ENCODE results near the gene RFPL1. TPM values are rescaled to one million over a fixed set of nuclear protein-coding genes. Genes with fewer than 3 reads are reported as not detected.

The RFPL1 gene
- total and polyA plus RNA-seq, 11 donors = not detected

DNA sequence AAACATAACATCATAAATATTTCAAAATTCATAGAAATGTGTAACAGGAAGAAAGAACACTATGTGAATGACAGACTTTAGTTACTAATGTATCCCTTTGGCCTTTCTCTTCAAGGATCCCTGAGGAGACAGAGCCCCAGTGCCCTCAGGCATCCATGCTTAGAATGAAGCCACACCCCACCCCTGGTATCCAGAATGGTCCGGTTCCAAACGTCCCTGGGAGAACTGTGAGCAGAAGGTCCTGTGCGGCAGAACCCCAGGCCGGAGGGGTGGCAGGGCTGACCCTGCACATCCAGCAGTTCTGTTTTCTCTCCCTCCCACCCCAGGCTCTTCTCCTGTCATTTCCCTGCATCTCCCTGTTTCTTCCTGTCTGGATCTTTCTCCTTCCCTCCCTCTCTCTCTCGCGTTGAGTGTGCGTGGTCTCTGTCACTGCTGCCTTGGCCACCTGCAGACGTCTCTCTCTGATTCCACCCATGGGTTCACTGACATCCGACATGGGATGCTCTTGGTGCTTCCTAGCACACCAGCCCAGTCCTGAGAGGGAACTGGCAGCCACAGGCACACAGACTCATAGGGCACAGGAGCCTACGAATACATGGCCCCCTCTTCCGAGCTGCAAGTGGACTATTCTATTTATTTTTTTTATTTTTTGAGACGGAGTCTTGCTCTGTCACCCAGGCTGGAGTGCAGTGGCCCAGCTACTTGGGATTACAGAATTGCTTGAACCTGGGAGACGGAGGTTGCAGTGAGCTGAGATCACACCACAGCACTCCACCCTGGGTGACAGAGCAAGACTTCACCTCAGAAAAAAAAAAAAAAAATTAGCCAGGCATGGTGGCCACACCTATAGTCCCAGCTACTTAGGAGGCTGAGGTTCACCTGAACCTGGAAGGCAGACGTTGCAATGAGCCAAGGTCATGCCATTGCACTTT is 5.7 kb downstream of the RFPL1 start:
- Histone ChIP-seq H3K27ac (no peak overlapping the region), H3K27me3 (peaks cover 0 to 4% (median 0%) of the 10 kb centered on the region in 9 donors), H3K9me3 (no peaks in the 10 kb centered on the region), H3K36me3 (no peaks in the 10 kb centered on the region), H3K4me1 (no peaks in the 10 kb centered on the region), H3K4me3 (no peak overlapping the region)
- WGBS, 4 donors = 50 to 68% (median 57%) methylated on average over 14 of the region's 14 CpGs
- no peak for DNase-seq
- intact Hi-C loops (cut with DNase I) = no loop called here
- no peak for ATAC-seq
- TF ChIP-seq POLR2A (IDR thresholded peaks at IDR 0.05) = no peak
- TF ChIP-seq, protein P1, sequence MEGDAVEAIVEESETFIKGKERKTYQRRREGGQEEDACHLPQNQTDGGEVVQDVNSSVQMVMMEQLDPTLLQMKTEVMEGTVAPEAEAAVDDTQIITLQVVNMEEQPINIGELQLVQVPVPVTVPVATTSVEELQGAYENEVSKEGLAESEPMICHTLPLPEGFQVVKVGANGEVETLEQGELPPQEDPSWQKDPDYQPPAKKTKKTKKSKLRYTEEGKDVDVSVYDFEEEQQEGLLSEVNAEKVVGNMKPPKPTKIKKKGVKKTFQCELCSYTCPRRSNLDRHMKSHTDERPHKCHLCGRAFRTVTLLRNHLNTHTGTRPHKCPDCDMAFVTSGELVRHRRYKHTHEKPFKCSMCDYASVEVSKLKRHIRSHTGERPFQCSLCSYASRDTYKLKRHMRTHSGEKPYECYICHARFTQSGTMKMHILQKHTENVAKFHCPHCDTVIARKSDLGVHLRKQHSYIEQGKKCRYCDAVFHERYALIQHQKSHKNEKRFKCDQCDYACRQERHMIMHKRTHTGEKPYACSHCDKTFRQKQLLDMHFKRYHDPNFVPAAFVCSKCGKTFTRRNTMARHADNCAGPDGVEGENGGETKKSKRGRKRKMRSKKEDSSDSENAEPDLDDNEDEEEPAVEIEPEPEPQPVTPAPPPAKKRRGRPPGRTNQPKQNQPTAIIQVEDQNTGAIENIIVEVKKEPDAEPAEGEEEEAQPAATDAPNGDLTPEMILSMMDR (IDR thresholded peaks at IDR 0.05) = no peak

DNA sequence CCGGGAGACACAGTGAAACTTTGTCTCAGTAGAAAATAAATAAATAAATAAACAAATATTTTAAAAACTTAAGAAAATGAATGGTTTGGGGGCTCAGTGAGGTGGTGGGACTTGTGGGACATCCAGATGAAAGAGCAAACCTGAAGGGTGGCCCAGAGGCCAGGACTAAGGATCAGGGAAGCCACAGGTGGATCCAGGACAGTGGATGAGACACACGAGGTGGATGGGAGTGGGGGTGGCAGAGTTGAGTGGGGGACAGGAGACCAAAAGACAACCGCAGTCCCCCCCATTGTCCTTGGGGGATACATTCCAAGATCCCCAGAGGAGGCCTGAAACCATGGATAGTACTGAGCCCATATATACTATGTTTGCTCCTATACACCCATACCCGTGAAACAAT is 7.1 kb downstream of the RFPL1 start:
- H3K4me3 ChIP-seq = no peak overlapping the region
- peaks cover 0 to 4% (median 0%) of the 10 kb centered on the region in 9 donors for H3K27me3 ChIP-seq
- 74 to 86% (median 82%) methylated on average over 4 of the region's 4 CpGs for WGBS, 4 donors
- no peak for TF ChIP-seq POLR2A (IDR thresholded peaks at IDR 0.05)
- TF ChIP-seq, protein P1 (IDR thresholded peaks at IDR 0.05) = no peak
- H3K36me3 ChIP-seq = no peaks in the 10 kb centered on the region
- DNase-seq = no peak
- no peak for ATAC-seq
- H3K4me1 ChIP-seq = no peaks in the 10 kb centered on the region
- intact Hi-C loops (cut with DNase I) = no loop called here
- no peak overlapping the region for H3K27ac ChIP-seq
- H3K9me3 ChIP-seq = no peaks in the 10 kb centered on the region

DNA sequence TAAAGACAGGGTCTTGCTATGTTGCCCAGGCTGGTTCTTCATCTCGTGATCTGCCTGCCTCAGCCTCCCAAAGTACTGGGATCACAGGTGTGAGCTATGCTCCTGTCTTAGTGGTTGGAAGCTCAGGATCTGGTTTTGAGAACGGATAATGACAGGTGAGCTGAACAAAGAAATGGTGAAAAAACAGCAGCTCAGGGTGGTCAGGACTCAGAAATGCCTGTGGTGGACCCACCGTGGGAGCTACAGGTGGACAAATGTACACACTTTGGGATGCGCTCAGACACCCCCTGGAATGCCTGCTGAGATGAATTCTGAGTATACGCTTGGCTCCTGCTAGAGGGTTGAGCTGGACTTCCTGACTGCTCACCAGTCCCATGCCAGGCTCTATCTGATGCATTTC is 9.5 kb downstream of the RFPL1 start:
- DNase-seq (no peak), ATAC-seq (no peak)
- 83 to 88% (median 86%) methylated on average over 5 of the region's 5 CpGs for WGBS, 4 donors
- H3K4me3 ChIP-seq = no peak overlapping the region
- intact Hi-C loops (cut with DNase I) = no loop called here
- no peak overlapping the region for H3K27ac ChIP-seq
- H3K9me3 ChIP-seq = no peaks in the 10 kb centered on the region
- no peaks in the 10 kb centered on the region for H3K36me3 ChIP-seq
- TF ChIP-seq POLR2A (IDR thresholded peaks at IDR 0.05) = no peak
- TF ChIP-seq, protein P1 (IDR thresholded peaks at IDR 0.05) = no peak
- H3K27me3 ChIP-seq = no peaks in the 10 kb centered on the region
- H3K4me1 ChIP-seq = no peaks in the 10 kb centered on the region

DNA sequence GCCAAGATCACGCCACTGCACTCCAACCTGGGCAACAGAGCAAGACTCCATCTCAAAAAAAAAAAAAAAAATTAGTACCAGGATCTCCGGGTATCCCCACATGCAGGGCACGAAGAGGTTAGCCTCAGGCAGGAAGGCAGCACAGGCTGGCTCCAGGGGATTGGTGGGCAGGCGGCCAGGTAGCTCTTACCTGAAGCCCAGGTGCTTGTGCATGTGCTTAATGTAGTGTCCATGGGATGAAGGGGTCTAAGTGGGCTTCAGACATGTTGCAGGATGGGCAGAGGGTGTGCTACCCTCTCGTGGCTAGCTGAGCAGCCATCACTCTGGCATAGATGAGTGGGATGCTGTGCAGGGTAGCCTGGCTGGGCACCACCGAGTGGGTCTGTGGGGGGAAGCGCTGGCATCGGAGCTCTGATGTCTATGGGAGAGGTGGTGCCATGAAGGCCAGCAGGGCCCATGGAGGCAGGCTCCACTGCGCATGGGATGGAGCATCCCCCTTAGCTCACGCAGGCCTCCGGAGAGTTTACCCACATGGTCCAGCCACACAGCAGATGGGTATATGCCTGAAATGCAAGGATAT is 11.0 kb downstream of the RFPL1 start:
- intact Hi-C loops (cut with DNase I) = no loop called here
- H3K36me3 ChIP-seq = no peaks in the 10 kb centered on the region
- no peaks in the 10 kb centered on the region for H3K4me1 ChIP-seq
- TF ChIP-seq, protein P1 (IDR thresholded peaks at IDR 0.05) = no peak
- no peak for TF ChIP-seq POLR2A (IDR thresholded peaks at IDR 0.05)
- H3K9me3 ChIP-seq = no peaks in the 10 kb centered on the region
- no peak overlapping the region for H3K4me3 ChIP-seq
- DNase-seq = no peak
- H3K27ac ChIP-seq = no peak overlapping the region
- no peaks in the 10 kb centered on the region for H3K27me3 ChIP-seq
- no peak for ATAC-seq
- 90 to 91% (median 90%) methylated on average over 10 to 11 of the region's 11 CpGs for WGBS, 4 donors
